SK-N-SH (cell line): ENCODE results near the gene S100A4. TPM values are rescaled to one million over a fixed set of nuclear protein-coding genes. Genes with fewer than 3 reads are reported as not detected.

ENCODE experiments used
- CTCF ChIA-PET: fragments of 300-600, 350-600 bp; formaldehyde crosslinking; extraction: SDS; loops from one replicate; lab custom pipeline; 2021; lab: Yijun Ruan, JAX
- POLR2A ChIA-PET: fragments of 350-600 bp; sonication (Branson Sonifier 250); formaldehyde crosslinking; extraction: SDS; loops from one replicate; lab custom pipeline; 2020; ENCODE audit warnings: antibody characterized with exemption, inconsistent platforms; lab: Yijun Ruan, JAX
- DNase-seq: peaks from one replicate; pipeline ENCODE4 v3.0.0; 2012
- H2AFZ ChIP-seq: fragments of 200-600 bp; sonication (generic); 2 replicates; pipeline ENCODE4 v1.8.1; 2016; ENCODE audit warnings: antibody characterized with exemption, mild to moderate bottlenecking, low read depth
- H3F3A ChIP-seq: fragments of 200-600 bp; sonication (generic); replicated peaks from 2 replicates; pipeline ENCODE3; 2016; ENCODE audit warnings: antibody characterized with exemption, mild to moderate bottlenecking; ENCODE audit not compliant: insufficient read depth
- H3K27ac ChIP-seq, 2 experiments: fragments of 200-500 bp in 1 of 2; fragments of 200-600 bp in 1 of 2; sonication (Bioruptor generic) in 1 of 2; sonication (generic), shearing (Covaris generic) in 1 of 2; 2 replicates each; pipeline versions ENCODE4 v1.5.1 to v1.6.1; 2014 to 2016; ENCODE audit warnings: low read depth in 2 of 2, inconsistent platforms in 1 of 2, low read length in 1 of 2, mild to moderate bottlenecking in 1 of 2, mixed read lengths in 1 of 2
- H3K27me3 ChIP-seq: fragments of 200-600 bp; sonication (generic), shearing (Covaris generic); 2 replicates; pipeline ENCODE4 v1.6.1; 2016; ENCODE audit warnings: mixed run types; ENCODE audit not compliant: insufficient read depth
- H3K36me3 ChIP-seq, 2 experiments: fragments of 200-500 bp in 1 of 2; fragments of 200-600 bp in 1 of 2; sonication (Bioruptor generic) in 1 of 2; sonication (generic) in 1 of 2; replicated peaks in 1 of 2; 2 replicates each; pipeline versions ENCODE3 to v1.5.1; 2014 to 2016; ENCODE audit warnings: low read length in 1 of 2, mild to moderate bottlenecking in 1 of 2; ENCODE audit not compliant: insufficient read depth in 2 of 2, control insufficient read depth in 1 of 2
- H3K4me1 ChIP-seq, 2 experiments: fragments of 200-500 bp in 1 of 2; fragments of 200-600 bp in 1 of 2; sonication (Bioruptor generic) in 1 of 2; sonication (generic), shearing (Covaris generic) in 1 of 2; 2 replicates each; pipeline versions ENCODE4 v1.5.1 to v1.6.1; 2014 to 2016; ENCODE audit warnings: low read depth in 1 of 2, low read length in 1 of 2, mixed run types in 1 of 2; ENCODE audit not compliant: insufficient read depth in 2 of 2, control insufficient read depth in 1 of 2
- H3K4me2 ChIP-seq: fragments of 200-600 bp; sonication (generic), shearing (Covaris generic); 2 replicates; pipeline ENCODE4 v1.6.1; 2017; ENCODE audit warnings: mixed run types
- H3K4me3 ChIP-seq, 2 experiments: fragments of 200-500 bp in 1 of 2; fragments of 200-600 bp in 1 of 2; sonication (Bioruptor generic) in 1 of 2; sonication (generic), shearing (Covaris generic) in 1 of 2; 2 replicates each; pipeline versions ENCODE4 v1.5.1 to v1.8.1; 2014 to 2016; ENCODE audit warnings: low read depth in 2 of 2, inconsistent platforms in 1 of 2, low read length in 1 of 2, mild to moderate bottlenecking in 1 of 2, mixed read lengths in 1 of 2, moderate library complexity in 1 of 2
- H3K79me2 ChIP-seq: fragments of 200-600 bp; sonication (generic); 2 replicates; pipeline ENCODE4 v1.8.1; 2017; ENCODE audit warnings: mild to moderate bottlenecking; ENCODE audit not compliant: insufficient read depth
- H3K9ac ChIP-seq: fragments of 200-600 bp; sonication (generic); 2 replicates; pipeline ENCODE4 v1.6.1; 2017; ENCODE audit warnings: mixed run types
- H3K9me2 ChIP-seq: fragments of 200-600 bp; sonication (generic); 2 replicates; pipeline ENCODE4 v1.6.1; 2017; ENCODE audit warnings: mixed run types
- H3K9me3 ChIP-seq: fragments of 200-600 bp; sonication (generic); 2 replicates; pipeline ENCODE4 v1.6.1; 2017; ENCODE audit warnings: mixed run types, mild to moderate bottlenecking, moderate library complexity
- H4K20me1 ChIP-seq: fragments of 200-600 bp; sonication (generic); 2 replicates; pipeline ENCODE4 v1.6.1; 2017; ENCODE audit warnings: mild to moderate bottlenecking, mixed run types; ENCODE audit not compliant: insufficient read depth
- CTCF ChIP-seq: fragments of 200-600 bp; sonication (generic); IDR thresholded peaks from 2 replicates; pipeline ENCODE4 v1.6.1; 2017; ENCODE audit warnings: antibody characterized with exemption, mild to moderate bottlenecking, moderate library complexity
- EP300 ChIP-seq, 2 experiments: IDR thresholded peaks; 2 replicates each; pipeline versions ENCODE4 v1.4.0 to v1.6.1; 2012; ENCODE audit warnings: borderline replicate concordance in 1 of 2, low read depth in 1 of 2, low read length in 1 of 2
- GATA2 ChIP-seq: sonication (generic); formaldehyde crosslinking; IDR thresholded peaks from 2 replicates; pipeline ENCODE4 v1.5.0; 2020; ENCODE audit warnings: mild to moderate bottlenecking, missing genetic modification reagents
- PBX3 ChIP-seq: IDR thresholded peaks from 2 replicates; pipeline ENCODE4; 2012
- RAD21 ChIP-seq: IDR thresholded peaks from 2 replicates; pipeline ENCODE4 v1.6.1; 2012; ENCODE audit warnings: mild to moderate bottlenecking, low read length
- RXRA ChIP-seq: IDR thresholded peaks from 2 replicates; pipeline ENCODE4 v1.4.0; 2012; ENCODE audit warnings: low read depth, mild to moderate bottlenecking, borderline replicate concordance
- TEAD4 ChIP-seq: IDR thresholded peaks from 2 replicates; pipeline ENCODE4 v1.4.0; 2012; ENCODE audit warnings: mild to moderate bottlenecking, borderline replicate concordance; ENCODE audit not compliant: insufficient read depth
- WGBS: methylation state at CpG from one replicate; pipeline ENCODE4 v1.1.6; 2017; ENCODE audit warnings: low lambda C conversion rate; 5-methylcytosine and 5-hydroxymethylcytosine counted together
- polyA plus RNA-seq, 3 experiments: library from polyadenylated mRNA; depleted of rRNA; stranded (reverse); fragments of >200 nt; gene quantifications; 2 replicates each; pipeline ENCODE4 v1.2.3, GENCODE V29; 2012
- TF ChIP-seq, protein P1 (sequence below): fragments of 150-350 bp; IDR thresholded peaks from 2 replicates; pipeline ENCODE4 v1.6.1; 2017; ENCODE audit warnings: antibody characterized with exemption, low read length, low read depth, borderline replicate concordance

The S100A4 gene
- polyA plus RNA-seq, 1 of the 3 experiments (the other 2 are of a cell fraction) = 25.4 TPM

DNA sequence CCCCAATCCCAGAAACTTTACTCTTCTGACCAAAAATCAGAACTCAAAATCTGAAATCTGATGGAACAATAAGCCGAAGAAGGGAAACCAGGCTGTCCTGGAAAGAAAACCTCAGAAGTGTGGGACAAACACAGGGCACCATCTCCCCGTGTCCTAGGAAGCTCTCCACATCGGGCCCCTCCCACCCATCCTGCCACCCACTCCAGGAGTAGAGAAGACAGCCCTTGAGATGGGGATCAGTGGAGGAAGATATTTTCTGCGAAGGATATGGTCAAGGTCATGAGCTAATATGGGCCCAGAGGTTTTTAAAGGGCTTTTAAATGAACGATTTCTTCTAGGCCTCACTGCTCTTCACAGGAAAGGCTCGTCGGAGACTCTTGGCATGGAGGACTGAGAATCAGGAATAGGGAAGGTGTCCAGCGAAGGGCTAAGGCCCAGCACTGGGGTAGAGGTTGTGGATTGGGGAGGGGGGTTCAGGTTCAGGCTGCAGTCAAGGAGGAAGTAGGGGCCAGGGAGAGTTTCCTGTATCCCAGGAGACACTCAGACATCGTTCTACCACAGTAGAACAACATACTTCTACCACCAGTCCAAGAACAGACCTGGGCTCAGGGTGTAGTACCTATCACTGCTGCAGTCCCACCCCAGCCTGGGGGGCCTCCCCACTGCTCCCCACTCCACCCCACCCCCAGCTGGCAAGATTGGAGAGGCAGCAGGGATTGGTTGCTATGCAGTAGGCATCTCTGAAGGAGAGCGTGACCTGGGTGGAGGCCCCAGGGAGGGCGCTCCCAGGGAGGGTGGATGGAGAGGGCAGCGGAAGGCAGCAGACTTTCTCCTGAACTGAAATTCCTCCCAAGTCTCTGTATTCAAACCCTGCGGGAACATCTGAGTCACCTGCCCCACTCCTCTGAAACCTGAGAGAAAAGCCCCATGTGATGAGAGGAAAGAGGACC is 3.7 kb downstream of the S100A4 start (continued):
- no peak for TF ChIP-seq PBX3
- TF ChIP-seq RXRA = no peak

- Histone ChIP-seq H3K4me2 (no peak within 1 kb of the TSS), H3K27me3 (no peaks in the 10 kb centered on the region), H3K4me3 (no peak within 1 kb of the TSS), H3K9ac (no peak within 1 kb of the TSS), H3K4me1 (peaks cover 18 to 42% of the 10 kb centered on the region in 2 experiments; a peak in 3 of 4 replicates), H3K79me2 (peaks cover under 1% of the 10 kb centered on the region; the same call in 1 of the 2 replicates), H4K20me1 (no peaks in the 10 kb centered on the region)
- POLR2A ChIA-PET = no interaction called here
- 85% methylated on average over 11 of the region's 11 CpGs for WGBS
- DNase-seq = no peak
- no peak for TF ChIP-seq GATA2
- TF ChIP-seq PBX3 = no peak
- no peak for TF ChIP-seq TEAD4
- no peak for TF ChIP-seq CTCF
- no peak for TF ChIP-seq RAD21
- TF ChIP-seq, protein P1, sequence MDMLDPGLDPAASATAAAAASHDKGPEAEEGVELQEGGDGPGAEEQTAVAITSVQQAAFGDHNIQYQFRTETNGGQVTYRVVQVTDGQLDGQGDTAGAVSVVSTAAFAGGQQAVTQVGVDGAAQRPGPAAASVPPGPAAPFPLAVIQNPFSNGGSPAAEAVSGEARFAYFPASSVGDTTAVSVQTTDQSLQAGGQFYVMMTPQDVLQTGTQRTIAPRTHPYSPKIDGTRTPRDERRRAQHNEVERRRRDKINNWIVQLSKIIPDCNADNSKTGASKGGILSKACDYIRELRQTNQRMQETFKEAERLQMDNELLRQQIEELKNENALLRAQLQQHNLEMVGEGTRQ = no peak
- no peak for TF ChIP-seq EP300 (IDR thresholded peaks at IDR 0.05; ENCODE audit: borderline replicate concordance in 1 of 2, low read depth in 1 of 2, low read length in 1 of 2)
- TF ChIP-seq, all 33 proteins: peak for 0
- no peaks in the 10 kb centered on the region for H3K9me2 ChIP-seq
- H2AFZ ChIP-seq = no peak within 1 kb of the TSS
- no peaks in the 10 kb centered on the region for H3K36me3 ChIP-seq
- no peak within 1 kb of the TSS for H3K27ac ChIP-seq
- CTCF ChIA-PET = interaction anchor here (0.6 to 1.9 kb wide), 5 partner anchors 10 to 437 kb away, joined by 3 to 6 read pairs (median 5); partner anchors contain the start of gene JTB
- peaks cover 23% of the 10 kb centered on the region for H3F3A ChIP-seq
- H3K9me3 ChIP-seq = no peaks in the 10 kb centered on the region
Measured at GRCh38 chr1:153540394-153541361, 4.9 kb downstream of the S100A4 start, which contains the start of gene S100A5. S100A5 (minus strand) TSS chr1:153540934; CDS start chr1:153540191, 743 bp downstream.
